HG02610 (cell line): ENCODE data around the gene CD6.

Source experiments
- ATAC-seq: cut with Tn5 transposase; IDR thresholded peaks from one replicate; pipeline ENCODE4 v1.9.1; 2021; ENCODE audit warnings: mild to moderate bottlenecking, moderate library complexity; ENCODE audit not compliant: unreplicated experiment

The CD6 gene

GRCh38 chr11:60971520-60971919 is at the start of gene CD6:
Gene CD6 (plus strand): TSS chr11:60971680. CDS start chr11:60971866, 186 bp downstream.
- ATAC-seq, result no peak

DNA sequence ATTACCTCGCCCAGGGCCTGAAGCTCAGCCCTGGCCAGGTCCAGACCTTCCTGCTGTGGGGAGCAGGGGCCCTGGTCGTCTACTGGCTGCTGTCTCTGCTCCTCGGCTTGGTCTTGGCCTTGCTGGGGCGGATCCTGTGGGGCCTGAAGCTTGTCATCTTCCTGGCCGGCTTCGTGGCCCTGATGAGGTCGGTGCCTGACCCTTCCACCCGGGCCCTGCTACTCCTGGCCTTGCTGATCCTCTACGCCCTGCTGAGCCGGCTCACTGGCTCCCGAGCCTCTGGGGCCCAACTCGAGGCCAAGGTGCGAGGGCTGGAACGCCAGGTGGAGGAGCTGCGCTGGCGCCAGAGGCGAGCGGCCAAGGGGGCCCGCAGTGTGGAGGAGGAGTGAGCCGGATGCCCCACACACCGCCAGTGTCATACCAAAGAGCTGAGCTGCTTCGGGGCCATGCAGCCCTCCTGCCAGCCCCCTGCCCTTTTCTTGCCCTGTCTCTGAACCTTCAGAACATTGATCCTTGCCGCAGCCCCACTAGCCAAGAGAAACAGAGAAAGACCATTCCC is 49.6 kb upstream of the CD6 start:
- no peak for ATAC-seq

- ATAC-seq, result no peak
Observed at GRCh38 chr11:60922906-60923305, 48.6 kb upstream of the CD6 start.

GRCh38 chr11:60923326-60923725 is 48.2 kb upstream of the CD6 start:
- no peak for ATAC-seq

- no peak for ATAC-seq
Observed at GRCh38 chr11:60923800-60924109, 47.7 kb upstream of the CD6 start.

- no peak for ATAC-seq
Observed at GRCh38 chr11:60924110-60924905, 47.2 kb upstream of the CD6 start, which contains the start of gene TMEM132A. Gene TMEM132A (plus strand): TSS chr11:60924460. CDS start chr11:60924634, 174 bp downstream.

DNA sequence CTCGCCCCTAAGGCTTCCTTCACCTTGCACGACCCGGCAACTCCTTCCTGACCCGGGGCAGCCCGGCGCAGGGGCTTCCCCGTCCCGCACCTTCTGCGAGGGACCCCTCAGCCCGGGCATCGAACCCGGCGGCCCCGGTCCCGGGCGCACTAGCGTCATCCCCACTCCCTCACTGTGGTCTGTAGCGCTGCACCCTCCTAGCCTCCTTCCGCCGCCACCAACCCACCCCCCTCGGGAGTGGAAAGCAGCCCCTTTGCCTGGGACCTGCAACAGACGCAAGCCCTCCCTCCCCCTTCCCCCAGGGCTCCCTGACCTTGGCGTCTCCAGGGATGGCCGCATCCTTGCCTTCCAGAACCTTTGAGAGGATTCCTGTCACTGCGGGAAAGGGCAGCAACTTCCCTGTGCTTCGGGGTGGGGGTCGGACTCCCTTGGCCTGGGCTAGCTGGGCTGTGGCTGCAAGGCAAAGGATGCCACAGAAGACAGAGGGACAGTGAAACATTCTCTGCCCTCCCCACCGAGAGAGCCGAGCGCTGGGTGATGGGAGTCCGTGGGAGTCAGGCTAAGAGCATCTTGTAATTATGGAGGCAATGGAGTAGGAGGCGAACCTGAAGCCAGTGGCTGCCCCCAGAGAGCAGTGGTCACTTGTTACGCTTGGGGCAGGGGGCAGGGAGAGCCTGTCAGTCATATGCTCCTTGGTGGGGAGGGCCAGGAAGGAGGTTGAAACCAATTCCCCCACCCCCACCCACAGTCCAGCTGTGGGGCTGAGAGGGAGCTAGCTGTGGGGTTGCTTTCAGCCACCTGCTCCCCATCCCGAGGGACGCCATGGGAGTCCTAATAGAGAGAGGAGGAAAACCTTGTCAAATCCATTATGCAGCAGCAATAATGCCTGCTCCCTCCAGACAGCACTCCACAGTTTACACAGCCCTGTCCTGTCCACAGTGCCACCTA is 46.3 kb upstream of the CD6 start:
- no peak for ATAC-seq

- no peak for ATAC-seq
Observed at GRCh38 chr11:60925868-60926267, 45.6 kb upstream of the CD6 start.

DNA sequence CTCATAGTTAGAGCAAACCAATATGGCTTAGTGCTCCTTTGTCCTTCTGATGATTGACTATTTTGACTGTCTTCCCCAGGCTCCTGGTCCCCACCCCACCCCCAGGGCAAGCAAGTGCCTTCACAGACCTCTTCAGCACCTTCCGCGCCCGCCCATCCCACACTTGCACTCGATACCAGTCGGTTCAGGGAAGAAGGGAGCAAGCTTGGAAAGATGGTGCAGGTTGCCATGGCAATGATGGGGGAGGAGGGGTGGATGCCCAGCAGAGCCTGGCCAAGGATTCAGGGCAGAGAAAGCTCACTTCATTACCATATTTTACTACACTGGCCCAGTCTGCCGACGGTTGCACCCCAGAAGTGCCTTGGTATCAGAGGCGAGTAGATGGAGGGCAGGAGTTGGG is 45.0 kb upstream of the CD6 start:
- ATAC-seq, result no peak

GRCh38 chr11:60927061-60927592 is 44.4 kb upstream of the CD6 start:
- no peak for ATAC-seq

DNA sequence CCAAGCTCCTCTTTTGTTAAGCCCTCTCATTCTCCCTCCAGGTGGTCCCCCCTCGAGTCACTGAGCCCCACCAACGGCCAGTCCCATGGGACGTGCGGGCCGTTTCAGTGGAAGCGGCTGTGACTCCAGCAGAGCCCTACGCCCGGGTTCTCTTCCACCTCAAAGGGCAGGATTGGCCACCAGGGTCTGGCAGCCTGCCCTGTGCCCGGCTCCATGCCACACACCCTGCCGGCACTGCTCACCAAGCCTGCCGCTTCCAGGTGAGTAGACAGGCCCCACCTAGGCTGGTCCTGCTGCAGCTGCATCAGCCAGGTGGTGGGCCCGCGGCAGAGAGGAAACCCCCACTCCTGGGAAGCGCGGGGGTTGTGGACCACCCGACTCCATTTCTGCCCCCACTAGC is 43.9 kb upstream of the CD6 start:
- no peak for ATAC-seq

GRCh38 chr11:60928563-60929001 is 42.9 kb upstream of the CD6 start:
- no peak for ATAC-seq

- no peak for ATAC-seq
Observed at GRCh38 chr11:60929764-60930163, 41.7 kb upstream of the CD6 start.

- no peak for ATAC-seq
Observed at GRCh38 chr11:60930394-60930793, 41.1 kb upstream of the CD6 start.

DNA sequence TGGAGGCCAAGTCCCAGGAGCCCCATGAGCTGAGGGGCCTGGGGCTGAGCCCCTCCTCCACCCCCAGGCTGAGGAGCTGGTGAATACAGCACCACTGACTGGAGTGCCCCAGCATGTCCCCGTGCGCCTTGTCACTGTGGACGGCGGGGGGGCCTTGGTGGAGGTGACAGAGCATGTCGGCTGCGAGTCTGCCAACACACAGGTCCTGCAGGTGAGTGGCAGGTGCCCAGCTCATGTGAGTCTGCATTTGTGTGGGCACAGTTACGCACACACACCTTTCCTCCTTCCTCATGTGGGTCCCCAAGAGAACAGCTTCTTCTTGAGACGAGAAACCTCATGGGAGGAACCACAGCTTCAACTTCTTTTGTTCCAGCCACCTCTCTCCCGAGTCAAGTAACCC is 39.6 kb upstream of the CD6 start:
- ATAC-seq, result no peak

DNA sequence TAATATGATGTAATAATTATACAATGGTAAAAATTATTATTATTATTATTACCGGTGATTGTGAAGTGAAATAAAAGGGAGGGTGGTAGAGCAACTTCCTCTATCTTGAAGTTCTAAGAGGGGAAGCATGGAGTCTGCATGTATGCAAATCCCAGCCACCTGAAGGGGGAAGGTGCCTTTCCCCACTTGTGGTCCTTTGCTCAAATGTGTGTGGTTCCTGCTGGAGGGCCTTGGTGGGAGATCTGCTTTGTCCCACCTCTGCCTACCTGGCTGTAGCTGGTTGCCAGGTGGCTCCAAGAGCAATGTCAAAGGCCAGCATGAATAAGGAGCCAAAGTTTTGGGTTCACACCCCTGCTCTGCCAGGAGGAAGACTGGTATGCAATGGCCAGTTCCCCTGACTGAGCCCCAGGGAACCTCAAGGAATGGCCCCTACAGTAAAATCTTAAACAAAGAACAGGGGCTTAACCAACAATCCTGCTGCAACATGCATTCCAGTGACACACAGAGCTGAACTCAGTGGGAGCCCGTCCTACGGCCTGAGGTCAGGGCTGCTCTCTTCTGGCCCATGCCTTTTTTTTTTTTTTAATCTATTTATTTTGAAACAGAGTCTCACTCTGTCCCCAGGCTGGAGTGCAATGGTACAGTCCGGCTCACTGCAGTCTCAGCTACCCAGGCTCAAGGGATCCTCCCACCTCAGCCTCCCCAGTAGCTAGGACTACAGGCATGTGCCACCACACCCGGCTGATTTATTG is 38.7 kb upstream of the CD6 start:
- peak; percentile 30 for ATAC-seq

DNA sequence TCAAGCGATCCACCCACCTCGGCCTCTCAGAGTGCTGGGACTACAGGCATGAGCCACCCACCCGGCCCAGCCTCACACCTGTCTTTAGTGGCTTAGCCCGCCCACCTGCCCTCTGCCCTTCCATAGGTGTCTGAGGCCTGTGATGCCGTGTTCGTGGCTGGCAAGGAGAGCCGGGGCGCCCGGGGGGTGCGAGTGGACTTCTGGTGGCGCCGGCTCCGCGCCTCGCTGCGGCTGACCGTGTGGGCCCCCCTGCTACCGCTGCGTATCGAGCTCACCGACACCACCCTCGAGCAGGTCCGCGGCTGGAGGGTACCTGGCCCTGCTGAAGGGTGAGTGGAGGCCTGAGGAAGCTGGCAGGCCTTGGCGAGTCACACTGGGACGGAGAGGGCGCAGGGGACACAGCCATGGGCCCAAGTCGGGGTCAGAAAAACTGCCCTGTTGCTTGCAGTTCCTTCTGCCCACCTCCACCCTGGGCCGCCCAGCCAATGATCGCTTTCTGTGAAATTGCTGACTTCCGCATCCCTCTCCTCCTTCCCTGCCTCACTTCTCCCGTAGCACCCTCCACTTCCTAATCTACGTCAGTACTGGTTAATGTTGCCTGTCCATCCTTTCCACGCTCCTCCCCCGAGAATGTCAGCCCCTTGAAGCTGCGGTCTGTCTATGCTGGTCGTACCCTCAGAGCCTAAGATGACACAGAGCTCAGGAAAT is 37.9 kb upstream of the CD6 start:
- no peak for ATAC-seq

GRCh38 chr11:60934124-60934789 is 37.2 kb upstream of the CD6 start:
- ATAC-seq, result no peak

DNA sequence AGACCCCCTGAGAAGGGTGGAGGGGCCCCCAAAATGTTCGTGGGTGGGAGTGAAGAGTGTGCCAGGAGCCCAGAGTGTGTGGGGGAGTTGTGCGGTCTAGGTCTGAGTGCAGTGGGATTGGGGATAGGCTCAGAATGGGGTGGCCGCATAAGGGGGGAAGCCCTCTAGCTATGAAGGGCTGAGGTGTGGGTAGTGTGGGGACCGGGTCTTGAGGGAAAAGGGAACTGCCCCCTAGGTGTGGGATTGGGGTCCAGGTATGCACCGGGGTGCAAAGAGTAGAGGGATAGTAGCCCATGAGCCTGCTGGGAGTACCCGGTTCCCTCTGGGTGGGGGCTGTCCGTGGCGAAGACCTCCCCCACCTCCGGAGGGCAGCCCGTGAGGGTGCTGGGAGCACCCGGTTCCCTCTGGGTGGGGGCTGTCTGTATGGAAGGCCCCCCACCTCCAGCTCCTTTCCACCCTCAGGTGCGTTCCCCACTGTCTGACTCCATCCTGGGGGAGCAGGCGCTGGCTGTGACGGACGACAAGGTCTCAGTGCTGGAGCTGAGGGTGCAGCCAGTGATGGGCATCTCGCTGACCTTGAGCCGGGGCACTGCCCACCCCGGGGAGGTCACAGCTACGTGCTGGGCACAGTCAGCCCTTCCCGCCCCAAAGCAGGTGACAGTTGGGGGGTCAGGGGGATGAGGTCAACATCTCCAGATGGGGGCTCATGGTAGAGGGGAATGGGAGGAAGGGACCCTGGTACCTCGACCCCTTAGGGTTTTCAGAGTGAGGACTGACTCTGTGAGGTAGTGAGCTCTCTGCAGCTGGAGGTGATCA is 36.5 kb upstream of the CD6 start:
- no peak for ATAC-seq
